Measurements from ENCODE around the gene IL34.
"Not testable (repeated sequence)": the region's sequence is repeated elsewhere in the genome, so short reads cannot be mapped to it uniquely, and the experiment has no call there.

The IL34 gene

DNA sequence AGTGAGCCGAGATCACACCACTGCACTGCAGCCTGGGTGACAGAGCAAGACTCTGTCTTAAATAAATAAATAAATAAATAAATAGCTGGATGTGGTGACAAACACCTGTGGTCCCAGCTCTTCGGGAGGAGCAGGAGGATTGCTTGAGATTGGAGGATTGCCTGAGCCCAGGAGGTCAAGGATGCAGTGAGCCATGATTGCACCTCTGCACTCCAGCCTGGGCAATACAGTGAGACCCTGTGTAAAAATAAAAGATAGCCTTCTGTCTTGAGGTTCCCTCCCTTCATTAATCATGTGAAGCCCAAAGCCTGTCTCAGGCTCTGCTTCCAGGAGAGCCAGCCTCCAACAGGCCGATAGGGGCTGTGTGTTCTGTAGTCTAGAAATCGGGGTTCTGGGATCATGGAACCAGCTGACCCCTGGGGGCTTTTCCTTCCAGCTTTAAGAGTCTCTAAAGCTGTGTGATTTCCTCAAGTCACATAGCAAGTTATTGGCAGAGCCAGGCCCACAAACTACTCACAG, 34.5 kb upstream of the IL34 start:
- Mint-ChIP-seq H3K27ac (no peak overlapping the region), H3K36me3 (ENCODE audit: insufficient read depth) (no peaks in the 10 kb centered on the region), H3K4me3 (no peak overlapping the region), H3K4me1 (ENCODE audit: low read depth in 2 of 2) (no peaks in the 10 kb centered on the region), H3K9me3 (no peaks in the 10 kb centered on the region), H3K27me3 (peaks cover 0 to 17% of the 10 kb centered on the region in 2 donors)
- no peak for DNase-seq
- ATAC-seq (replicated peaks), result no peak

DNA sequence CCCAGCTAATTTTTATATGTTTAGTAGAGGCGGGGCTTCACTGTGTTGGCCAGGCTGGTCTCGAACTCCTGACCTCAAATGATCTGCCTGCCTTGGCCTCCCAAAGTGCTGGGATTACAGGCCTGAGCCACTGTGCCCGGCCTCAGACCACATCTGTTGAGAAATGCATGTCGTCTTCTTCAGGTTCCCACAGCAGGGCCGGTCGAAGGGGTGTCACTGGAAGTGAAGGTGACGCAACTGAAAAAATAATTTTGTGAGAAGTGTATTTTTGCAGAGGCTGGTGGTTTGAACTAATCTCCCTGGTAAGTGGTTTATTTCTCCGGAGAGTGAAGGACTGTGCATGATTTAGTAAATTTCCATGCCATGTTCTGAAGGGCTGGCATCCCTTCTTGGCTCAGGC, 33.4 kb upstream of the IL34 start:
- H3K4me1 Mint-ChIP-seq (ENCODE audit: low read depth in 2 of 2), result no peaks in the 10 kb centered on the region
- no peaks in the 10 kb centered on the region for H3K36me3 Mint-ChIP-seq (ENCODE audit: insufficient read depth)
- no peak overlapping the region for H3K27ac Mint-ChIP-seq
- DNase-seq (no peak), ATAC-seq (replicated peaks) (no peak)
- H3K9me3 Mint-ChIP-seq, result no peaks in the 10 kb centered on the region
- H3K27me3 Mint-ChIP-seq, result peaks cover 0 to 17% of the 10 kb centered on the region in 2 donors
- no peak overlapping the region for H3K4me3 Mint-ChIP-seq

DNA sequence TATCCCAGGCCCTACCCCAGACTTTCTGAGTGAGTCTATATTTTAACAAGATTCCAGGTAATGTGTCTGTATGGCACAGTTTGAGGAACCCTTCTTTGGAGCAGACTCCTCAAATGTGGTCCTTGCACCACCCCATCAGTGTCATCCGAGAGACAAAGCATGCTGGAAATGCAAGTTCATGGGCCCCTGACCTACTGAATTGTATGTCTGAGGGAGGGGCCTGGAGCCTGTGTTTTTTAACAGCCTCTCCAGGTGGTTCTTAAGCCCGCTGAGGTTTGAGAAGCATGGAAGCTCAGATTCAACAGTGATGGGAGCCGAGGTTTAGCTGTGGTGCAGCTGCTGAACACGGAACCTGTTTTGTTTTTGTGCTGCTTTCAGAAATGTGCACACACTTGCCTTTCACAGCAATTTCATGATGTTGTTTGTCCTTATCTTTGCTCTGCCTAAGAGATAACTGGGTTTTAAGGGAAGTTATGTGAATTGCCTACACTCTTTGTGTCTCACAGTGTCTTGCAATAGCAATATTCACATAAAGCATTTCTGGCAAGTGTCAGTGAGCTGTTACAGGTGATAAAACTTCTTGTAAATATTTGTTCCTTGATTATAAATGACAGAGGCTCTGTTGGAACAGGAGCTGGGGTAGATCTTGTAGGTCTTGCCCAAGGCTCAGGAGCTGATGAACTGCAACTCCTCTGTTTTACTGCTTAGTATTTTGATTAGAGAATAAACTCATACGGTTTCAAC, 32.0 kb upstream of the IL34 start:
- no peak overlapping the region for H3K4me3 Mint-ChIP-seq
- no peak for ATAC-seq (replicated peaks)
- peaks cover 2% of the 10 kb centered on the region for H3K36me3 Mint-ChIP-seq (ENCODE audit: insufficient read depth)
- no peaks in the 10 kb centered on the region for H3K9me3 Mint-ChIP-seq
- no peaks in the 10 kb centered on the region for H3K4me1 Mint-ChIP-seq (ENCODE audit: low read depth in 2 of 2)
- peaks cover 7 to 16% of the 10 kb centered on the region in 2 donors for H3K27me3 Mint-ChIP-seq
- H3K27ac Mint-ChIP-seq, result no peak overlapping the region
- no peak for DNase-seq

DNA sequence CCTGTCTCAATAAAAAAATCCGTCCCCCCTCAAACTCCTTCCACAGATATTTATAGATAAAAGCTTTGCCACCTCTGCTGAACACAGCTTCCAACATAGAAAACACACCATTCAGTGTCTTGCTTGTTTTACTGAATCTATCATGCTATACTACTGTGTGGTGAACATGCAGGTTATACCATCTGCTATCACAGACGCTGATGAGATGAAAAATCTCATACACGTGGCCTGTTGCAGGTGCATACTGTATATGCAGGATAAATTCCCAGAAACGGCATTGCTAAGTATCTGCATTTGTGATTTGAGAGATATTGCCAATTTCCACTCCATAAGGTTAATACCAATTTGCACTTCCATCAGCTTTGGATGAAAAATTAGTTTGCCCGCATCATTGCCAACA, 30.4 kb upstream of the IL34 start:
- Mint-ChIP-seq H3K27ac (no peak overlapping the region), H3K4me3 (no peak overlapping the region), H3K36me3 (ENCODE audit: insufficient read depth) (peaks cover 2% of the 10 kb centered on the region), H3K27me3 (peaks cover 8 to 18% of the 10 kb centered on the region in 2 donors), H3K9me3 (no peaks in the 10 kb centered on the region), H3K4me1 (ENCODE audit: low read depth in 2 of 2) (no peaks in the 10 kb centered on the region)
- DNase-seq (no peak), ATAC-seq (replicated peaks) (no peak)

DNA sequence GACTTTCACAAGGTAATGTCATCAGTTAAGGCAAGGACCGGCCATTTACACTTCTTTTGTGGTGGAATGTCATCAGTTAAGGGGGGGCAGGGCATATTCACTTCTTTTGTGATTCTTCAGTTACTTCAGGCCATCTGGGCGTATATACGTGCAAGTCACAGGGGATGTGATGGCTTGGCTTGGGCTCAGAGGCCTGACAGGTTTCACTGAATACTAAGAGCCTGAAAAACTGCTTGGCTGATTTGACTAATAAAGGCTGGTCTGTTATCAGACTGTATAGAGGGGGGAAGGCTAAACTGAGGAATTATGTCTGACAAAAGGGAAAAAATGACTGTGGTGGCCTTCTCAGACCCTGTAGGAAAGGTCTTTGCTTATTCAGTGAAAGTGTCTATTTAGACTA, 24.5 kb upstream of the IL34 start:
- DNase-seq; H3K27ac Mint-ChIP-seq; H3K36me3 Mint-ChIP-seq (ENCODE audit: insufficient read depth); H3K4me1 Mint-ChIP-seq (ENCODE audit: low read depth in 2 of 2); H3K9me3 Mint-ChIP-seq; ATAC-seq (replicated peaks); H3K4me3 Mint-ChIP-seq: not testable (repeated sequence)
- H3K27me3 Mint-ChIP-seq, result peaks cover 29 to 43% of the 10 kb centered on the region in 2 donors

DNA sequence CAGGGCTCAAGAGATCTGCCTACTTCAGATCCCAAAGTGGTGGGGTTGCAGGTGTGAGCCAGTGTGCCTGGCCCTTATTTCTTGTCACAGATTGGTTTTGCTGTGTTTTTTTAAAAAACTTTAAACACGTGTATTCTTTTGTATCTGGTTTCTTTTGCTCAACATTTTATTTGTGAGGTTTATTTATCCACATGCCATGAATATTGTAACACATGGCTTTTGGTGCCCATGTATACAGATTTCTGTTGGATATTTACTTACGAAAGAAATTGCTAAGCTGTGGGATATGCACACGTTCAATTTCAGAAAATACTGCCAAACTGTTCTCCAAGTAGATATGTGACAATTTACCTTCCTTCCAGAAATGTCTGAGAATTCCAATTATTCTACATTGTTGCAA, 18.7 kb upstream of the IL34 start:
- ATAC-seq (replicated peaks) (no peak), DNase-seq (no peak)
- H3K27ac Mint-ChIP-seq, result no peak overlapping the region
- no peak overlapping the region for H3K4me3 Mint-ChIP-seq
- H3K4me1 Mint-ChIP-seq (ENCODE audit: low read depth in 2 of 2), result no peaks in the 10 kb centered on the region
- H3K36me3 Mint-ChIP-seq (ENCODE audit: insufficient read depth), result peaks cover 4% of the 10 kb centered on the region
- peaks cover 35 to 37% of the 10 kb centered on the region in 2 donors for H3K27me3 Mint-ChIP-seq
- H3K9me3 Mint-ChIP-seq, result no peaks in the 10 kb centered on the region

DNA sequence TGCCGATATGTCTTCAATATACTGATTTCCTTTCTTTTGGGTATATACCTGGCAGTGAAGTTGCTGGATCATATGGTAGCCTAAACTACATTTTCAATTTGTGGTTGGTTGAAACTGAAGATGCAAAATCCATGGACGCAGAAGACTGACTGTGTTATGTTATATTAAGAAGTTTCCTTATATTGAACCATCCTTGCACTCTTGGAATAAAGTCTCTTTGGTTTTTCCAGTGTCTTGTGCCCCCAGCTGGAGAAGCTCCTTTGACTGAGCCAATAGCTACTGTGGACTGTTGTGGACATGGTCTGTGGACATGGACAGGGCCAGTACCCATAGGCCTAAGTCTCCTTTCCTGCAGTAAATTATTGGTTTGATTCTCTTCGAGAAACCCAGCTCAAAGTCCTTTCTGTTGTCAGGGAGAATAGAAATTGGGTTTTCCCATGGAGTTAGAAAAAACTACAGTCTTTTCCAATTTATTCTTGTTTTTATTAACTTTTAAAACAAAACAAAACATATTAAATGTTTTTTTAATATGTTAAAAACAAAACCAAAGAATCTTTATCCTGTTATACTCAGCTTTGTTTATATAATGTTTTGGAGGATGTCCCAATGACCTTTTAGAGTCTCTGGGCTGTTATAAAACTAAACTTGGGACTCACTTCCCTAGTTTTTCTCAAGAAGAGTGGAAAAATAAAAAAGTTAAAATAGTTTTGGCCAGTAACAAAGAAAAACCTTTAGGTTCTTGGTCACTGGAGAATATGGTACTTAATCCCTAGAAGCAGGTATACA, 15.2 kb upstream of the IL34 start:
- no peak overlapping the region for H3K27ac Mint-ChIP-seq
- H3K36me3 Mint-ChIP-seq (ENCODE audit: insufficient read depth), result peaks cover 4% of the 10 kb centered on the region
- H3K4me1 Mint-ChIP-seq (ENCODE audit: low read depth in 2 of 2), result no peaks in the 10 kb centered on the region
- H3K4me3 Mint-ChIP-seq, result no peak overlapping the region
- DNase-seq, result no peak
- H3K9me3 Mint-ChIP-seq, result no peaks in the 10 kb centered on the region
- no peak for ATAC-seq (replicated peaks)
- H3K27me3 Mint-ChIP-seq, result peaks cover 12 to 19% of the 10 kb centered on the region in 2 donors

- no peak for DNase-seq
- no peak overlapping the region for H3K27ac Mint-ChIP-seq
- H3K27me3 Mint-ChIP-seq, result peaks cover 12 to 19% of the 10 kb centered on the region in 2 donors
- H3K36me3 Mint-ChIP-seq (ENCODE audit: insufficient read depth), result peaks cover 4% of the 10 kb centered on the region
- no peaks in the 10 kb centered on the region for H3K9me3 Mint-ChIP-seq
- ATAC-seq (replicated peaks), result no peak
- H3K4me3 Mint-ChIP-seq, result no peak overlapping the region
- H3K4me1 Mint-ChIP-seq (ENCODE audit: low read depth in 2 of 2), result no peaks in the 10 kb centered on the region
Measured at GRCh38 chr16:70632273-70632672, 14.1 kb upstream of the IL34 start.

GRCh38 chr16:70633617-70634016, 12.7 kb upstream of the IL34 start:
- H3K9me3 Mint-ChIP-seq; H3K4me3 Mint-ChIP-seq; H3K4me1 Mint-ChIP-seq (ENCODE audit: low read depth in 2 of 2); H3K27ac Mint-ChIP-seq; DNase-seq; ATAC-seq (replicated peaks); H3K36me3 Mint-ChIP-seq (ENCODE audit: insufficient read depth): not testable (repeated sequence)
- peaks cover 12 to 19% of the 10 kb centered on the region in 2 donors for H3K27me3 Mint-ChIP-seq

DNA sequence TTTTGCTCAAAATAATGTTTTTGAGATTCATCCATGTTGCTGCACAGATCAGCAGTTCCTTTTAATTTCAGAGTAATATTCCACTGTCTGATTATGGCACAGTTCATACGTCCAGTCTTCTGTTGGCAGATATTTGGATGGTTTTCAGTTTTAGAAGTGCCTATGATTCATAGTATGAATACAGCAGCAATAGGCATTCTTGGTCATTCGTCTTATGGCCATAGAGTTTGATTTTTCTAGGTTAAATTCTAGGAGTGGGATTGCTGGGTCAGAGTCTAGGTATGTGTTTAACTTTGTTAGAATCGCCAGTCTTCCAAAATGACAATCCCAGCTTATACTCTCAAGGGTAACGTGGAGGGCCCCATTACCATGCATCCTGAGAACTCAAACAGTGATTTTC, 11.5 kb upstream of the IL34 start:
- DNase-seq (no peak), ATAC-seq (replicated peaks) (no peak)
- Mint-ChIP-seq H3K27me3 (peaks cover 7 to 19% of the 10 kb centered on the region in 2 donors), H3K4me1 (ENCODE audit: low read depth in 2 of 2) (no peaks in the 10 kb centered on the region), H3K36me3 (ENCODE audit: insufficient read depth) (peaks cover 4% of the 10 kb centered on the region), H3K4me3 (no peak overlapping the region), H3K9me3 (no peaks in the 10 kb centered on the region), H3K27ac (no peak overlapping the region)

DNA sequence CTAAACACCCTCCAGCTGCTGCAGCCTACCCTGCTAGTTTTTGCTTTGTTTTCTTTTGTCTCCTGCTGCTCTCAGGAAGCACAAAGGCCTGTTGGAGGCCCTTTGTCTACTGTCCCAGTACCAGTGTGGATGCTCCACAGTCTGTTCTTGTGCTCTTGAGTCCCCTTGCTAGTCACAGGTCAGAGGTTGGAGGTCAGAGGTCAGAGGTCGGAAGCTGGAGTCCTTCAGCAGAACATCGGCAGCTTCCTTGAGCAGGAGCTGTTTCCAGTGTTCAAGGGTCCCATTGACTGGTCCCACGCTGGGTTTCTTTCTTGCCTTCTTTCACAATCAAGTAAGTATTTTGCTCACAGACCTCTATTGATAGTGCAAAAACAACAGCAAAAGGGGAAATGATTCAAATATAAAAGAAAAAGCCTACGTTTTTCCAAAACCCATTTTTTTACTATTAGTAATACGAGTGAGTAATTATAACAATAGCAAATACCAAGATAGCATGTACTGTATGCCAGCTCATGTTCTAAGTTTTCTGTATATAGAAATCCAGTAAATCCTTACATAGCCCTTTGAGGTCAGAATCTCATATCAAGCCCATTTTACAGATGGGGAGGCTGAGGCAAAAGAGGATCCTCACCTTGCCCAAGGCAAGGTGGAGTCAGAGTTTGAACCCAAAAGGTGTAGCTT, 10.9 kb upstream of the IL34 start:
- no peaks in the 10 kb centered on the region for H3K4me1 Mint-ChIP-seq (ENCODE audit: low read depth in 2 of 2)
- H3K36me3 Mint-ChIP-seq (ENCODE audit: insufficient read depth), result peaks cover 4% of the 10 kb centered on the region
- H3K4me3 Mint-ChIP-seq, result no peak overlapping the region
- ATAC-seq (replicated peaks) (no peak), DNase-seq (no peak)
- peaks cover 6 to 15% of the 10 kb centered on the region in 2 donors for H3K27me3 Mint-ChIP-seq
- no peak overlapping the region for H3K27ac Mint-ChIP-seq
- H3K9me3 Mint-ChIP-seq, result no peaks in the 10 kb centered on the region

DNA sequence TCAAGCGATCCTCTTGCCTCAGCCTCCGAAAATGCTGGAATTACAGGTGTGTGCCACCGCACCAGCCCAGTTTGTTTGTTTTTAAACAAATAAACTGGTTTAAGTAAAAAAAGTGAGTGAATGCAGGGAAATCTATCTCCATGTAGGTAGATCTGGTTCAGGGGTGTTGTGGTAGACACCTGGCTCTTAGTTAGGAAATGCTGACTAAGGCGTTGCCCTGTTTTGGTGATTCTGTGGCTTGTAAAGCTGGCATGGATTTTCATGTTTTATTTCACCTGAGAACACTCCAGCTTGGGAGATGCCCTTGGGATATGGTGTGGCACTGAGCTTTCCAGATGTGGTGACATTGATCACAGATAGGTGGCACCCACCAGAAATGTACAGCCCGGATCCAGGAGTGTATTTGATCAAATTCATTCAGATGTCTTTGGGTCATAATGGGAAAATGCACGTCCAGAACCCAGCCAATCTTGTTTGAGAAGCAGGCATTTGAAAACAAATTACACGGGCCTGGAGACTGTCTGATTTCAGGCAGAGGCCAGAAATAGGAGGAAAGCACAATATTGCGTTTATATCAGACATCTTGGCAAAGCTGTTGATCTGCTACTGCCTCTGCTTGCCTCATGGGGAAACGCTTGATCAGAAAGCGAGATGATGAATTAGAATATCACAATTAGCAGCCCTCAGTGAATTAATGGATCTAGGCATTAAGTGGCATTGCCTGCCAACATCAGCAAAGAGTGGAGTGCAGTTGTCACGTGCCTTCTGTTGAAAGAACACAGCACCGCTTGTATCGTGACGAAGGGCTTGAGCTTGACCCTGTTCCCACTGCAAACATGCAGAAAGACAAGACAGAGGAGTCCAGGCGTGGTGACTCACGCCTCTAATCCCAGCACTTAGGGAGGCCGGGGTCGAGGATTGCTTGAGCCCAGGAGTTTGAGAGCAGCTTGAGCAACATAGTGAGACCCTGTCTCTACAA, 7.3 kb upstream of the IL34 start:
- DNase-seq (no peak), ATAC-seq (replicated peaks) (no peak)
- Mint-ChIP-seq H3K4me3 (no peak overlapping the region), H3K27me3 (peaks cover 14 to 18% of the 10 kb centered on the region in 2 donors), H3K9me3 (no peaks in the 10 kb centered on the region), H3K4me1 (ENCODE audit: low read depth in 2 of 2) (no peaks in the 10 kb centered on the region), H3K27ac (no peak overlapping the region), H3K36me3 (ENCODE audit: insufficient read depth) (no peaks in the 10 kb centered on the region)

- Mint-ChIP-seq H3K27me3 (peaks cover 16 to 22% of the 10 kb centered on the region in 2 donors), H3K27ac (no peak overlapping the region), H3K9me3 (no peaks in the 10 kb centered on the region), H3K4me3 (no peak overlapping the region), H3K36me3 (ENCODE audit: insufficient read depth) (no peaks in the 10 kb centered on the region), H3K4me1 (ENCODE audit: low read depth in 2 of 2) (no peaks in the 10 kb centered on the region)
- ATAC-seq (replicated peaks) (no peak), DNase-seq (no peak)
Measured at GRCh38 chr16:70642633-70643032, 3.7 kb upstream of the IL34 start.
